CD4-positive, alpha-beta T cell treated with Interleukin-15 for 4 hours (primary cell): ENCODE results near the gene SPRR1B.
"Not testable (repeated sequence)": the region's sequence is repeated elsewhere in the genome, so short reads cannot be mapped to it uniquely, and the experiment has no call there.

ENCODE experiments used
- DNase-seq: peaks from one replicate; pipeline ENCODE4 v3.0.0-alpha.2; 2020; ENCODE audit warnings: low spot score

The SPRR1B gene, protein sequence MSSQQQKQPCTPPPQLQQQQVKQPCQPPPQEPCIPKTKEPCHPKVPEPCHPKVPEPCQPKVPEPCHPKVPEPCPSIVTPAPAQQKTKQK

GRCh38 chr1:153030895-153031294 is at the start of gene SPRR1B:
Gene SPRR1B, plus strand, starts transcription at chr1:153031203. Its CDS starts 1,143 bp downstream, at chr1:153032346.
- no peak for DNase-seq

GRCh38 chr1:152982076-152982475 is 48.9 kb upstream of the SPRR1B start:
- no peak for DNase-seq

DNA sequence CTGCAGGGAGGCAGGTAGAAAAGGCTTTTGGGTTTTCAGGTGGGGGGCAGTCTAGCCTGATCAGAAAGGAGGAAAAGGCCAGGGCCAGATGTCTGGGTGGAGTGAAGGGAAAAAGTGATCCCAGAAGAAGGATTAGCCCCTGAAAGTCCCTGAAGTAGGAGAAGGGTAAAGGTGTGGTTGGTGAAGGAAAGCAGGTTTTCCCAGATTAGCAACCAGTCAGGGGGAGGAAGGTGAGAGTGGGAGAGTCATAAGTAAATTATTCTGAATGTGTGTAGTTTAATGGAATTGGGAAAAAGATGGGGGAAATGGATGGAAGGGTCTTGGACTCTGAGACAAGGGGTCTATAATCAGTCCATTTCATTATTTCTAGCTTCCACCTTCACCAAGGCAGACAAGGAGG is 47.8 kb upstream of the SPRR1B start:
- DNase-seq = no peak

DNA sequence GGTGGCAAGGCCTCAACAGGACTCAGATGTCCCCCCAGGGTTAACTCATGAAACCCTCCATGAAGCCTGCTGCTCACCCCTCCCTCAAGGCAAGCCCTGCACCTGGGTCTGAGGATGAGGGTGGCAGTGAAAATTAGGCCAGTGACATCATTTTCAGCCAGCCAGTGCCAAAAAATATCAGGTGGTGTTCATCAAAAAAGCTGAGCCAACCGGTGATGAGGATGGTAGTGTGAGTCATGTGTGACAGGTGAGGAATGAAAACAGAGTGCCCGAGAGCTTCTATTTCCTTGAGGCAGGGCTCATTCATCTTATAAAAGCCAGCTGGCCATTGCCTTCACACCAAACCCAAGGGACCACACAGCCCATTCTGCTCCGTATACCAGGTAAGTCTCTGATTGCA is 47.3 kb upstream of the SPRR1B start, which contains the start of gene SPRR1A:
SPRR1A (plus strand) TSS at position 339 of the 400 bp plus-strand sequence. CDS start 1,150 bp downstream, outside the sequence.
- DNase-seq = no peak

DNA sequence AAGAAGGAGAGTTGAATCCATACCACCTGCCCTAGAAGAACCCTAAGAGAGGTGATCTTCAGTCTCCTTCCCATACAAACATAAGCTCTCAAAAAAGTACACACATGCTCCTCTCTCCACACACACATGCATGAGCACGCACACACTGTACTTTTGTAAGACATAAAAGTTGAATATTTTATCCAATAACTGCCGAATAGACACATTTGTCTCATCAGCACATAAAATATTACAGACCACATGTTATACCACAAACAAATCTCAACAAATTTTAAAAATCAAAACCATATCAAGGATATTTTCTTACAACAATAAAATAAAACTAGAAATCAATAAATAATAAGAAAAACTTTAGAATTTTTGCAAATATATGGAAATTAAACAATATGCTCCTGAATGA is 44.4 kb upstream of the SPRR1B start:
- no peak for DNase-seq

- no peak for DNase-seq
Measured at GRCh38 chr1:152993186-152993585, 37.8 kb upstream of the SPRR1B start.

DNA sequence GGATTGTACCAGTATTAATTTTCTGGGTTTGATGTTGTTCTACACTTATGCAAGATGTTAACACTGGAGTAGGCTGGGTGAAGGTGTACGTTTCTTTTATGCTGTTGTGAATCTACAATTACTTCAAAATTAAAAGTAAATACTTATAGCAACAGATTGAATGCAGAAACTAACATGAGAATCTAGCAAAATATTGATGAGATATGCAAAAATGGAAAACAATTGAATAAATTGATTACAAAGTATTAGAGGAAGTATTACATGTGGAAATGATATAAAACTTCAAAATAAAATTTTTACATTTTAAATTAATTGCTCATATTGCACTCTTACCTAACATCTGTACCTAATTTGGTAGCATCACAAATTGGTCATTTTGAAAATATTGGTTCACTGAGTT is 35.2 kb upstream of the SPRR1B start:
- DNase-seq = no peak

DNA sequence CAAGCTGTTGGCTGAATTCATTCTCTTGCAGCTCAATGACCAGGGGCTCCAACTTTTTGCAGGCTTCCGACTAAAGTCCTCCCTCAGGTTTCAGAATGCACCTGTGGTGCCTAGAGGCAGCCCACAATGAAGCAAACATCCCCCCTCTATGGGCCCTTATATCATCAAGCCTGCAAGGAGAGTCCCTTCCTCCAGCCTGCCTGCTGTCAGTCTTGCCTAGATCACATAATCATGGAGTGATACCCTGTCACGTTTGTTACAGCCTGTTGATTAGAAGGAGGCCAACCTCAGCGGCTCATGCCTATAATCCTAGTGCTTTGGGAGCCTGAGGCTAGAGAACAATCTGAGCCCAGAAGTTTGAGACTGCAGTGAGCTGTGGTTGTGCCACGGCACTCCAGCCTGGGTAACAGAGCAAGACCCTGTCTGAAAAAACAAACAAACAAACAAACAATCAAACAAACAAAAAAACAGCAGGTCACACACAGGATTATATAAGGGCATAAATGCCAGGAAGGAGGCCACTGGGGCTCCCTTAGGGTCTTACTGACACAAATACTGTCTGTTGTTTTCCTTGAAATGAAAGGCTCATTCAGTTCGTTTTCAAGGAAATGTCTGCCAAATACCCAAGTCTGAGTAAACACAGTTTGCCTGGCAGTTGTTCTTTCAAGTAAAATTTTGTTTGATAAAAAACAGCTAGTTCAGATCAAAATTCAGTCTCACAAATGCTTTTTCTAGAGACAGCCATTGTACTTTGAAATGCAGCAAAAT is 34.2 kb upstream of the SPRR1B start:
- no peak for DNase-seq

- DNase-seq = no peak
Measured at GRCh38 chr1:152997901-152998300, 33.1 kb upstream of the SPRR1B start.

DNA sequence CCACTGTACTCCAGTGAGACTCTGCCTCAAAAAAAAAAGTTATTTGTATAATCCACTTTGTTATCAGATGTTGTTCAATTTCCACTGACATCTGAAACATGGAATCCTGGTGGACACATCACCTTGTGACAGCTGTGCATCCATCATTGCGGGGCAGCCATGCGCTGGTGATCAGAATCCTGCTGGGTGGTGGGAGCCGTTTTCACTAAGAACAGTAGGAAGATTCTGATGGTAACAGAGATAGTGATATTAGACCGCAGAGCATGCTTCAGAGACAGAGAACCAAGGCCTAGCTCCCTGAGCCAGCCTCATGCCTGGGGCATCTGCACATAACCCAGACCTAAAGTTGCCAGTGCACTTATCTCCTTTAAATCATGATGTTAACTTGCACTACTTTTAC is 32.5 kb upstream of the SPRR1B start:
- no peak for DNase-seq

DNA sequence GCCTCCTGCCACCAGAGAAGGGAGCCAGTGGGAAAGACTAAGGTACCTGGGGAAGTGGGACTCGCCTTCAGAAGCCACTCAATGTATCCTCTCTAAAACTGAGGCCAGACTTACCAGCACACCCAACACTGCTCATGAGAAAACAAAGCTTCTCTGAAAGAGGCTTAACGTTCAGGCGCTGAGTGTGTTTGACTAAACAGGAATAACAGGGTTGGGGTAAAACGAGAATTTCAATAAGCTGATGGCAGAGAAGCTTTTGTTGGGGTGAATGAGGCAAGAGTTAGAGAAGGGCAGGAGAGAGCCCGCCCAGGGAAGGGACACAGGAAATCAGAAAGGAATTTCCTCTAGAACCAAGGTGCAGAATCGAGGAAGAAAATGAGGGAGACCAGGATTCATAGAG is 31.2 kb upstream of the SPRR1B start:
- no peak for DNase-seq

DNA sequence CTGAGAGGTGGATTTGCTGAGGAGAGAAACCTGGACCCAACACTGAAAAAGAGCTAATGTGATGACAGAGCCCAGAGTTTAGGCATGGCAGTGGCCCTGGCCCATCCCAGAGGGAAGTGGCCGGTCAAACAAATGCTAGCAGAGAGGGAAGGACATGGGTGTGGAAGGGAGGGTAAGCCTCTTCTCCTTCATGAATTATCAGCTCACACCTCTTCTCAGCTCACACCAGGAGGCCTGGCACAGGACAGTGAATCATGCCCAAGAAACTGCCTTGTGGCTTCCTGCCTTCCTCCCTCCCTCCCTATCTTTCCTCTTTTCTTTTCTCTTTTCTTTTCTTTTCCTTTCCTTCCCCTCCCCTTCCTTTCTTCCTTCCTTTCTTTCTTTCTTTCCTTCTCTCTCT is 30.7 kb upstream of the SPRR1B start:
- DNase-seq = no peak

DNA sequence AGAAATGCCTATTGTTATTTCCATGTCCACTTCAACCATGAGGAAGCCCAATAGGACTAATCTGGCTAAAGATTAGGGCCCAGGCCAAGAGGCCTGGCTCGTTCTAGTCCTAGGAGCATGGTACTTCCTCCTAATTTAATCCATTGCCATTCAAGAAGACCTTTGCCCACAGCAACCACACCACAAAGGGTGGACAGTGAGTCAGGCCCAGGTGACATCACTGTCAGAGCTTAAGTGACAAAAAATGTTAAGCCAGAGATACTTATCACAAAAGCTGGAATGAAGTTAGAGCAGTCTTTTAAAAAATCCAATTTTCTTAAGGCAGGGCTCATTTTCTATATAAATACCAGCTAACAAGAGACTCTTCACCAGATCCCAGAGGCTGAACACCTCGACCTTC is 29.6 kb upstream of the SPRR1B start, which contains the start of gene SPRR3:
SPRR3 (plus strand) TSS at position 368 of the 400 bp plus-strand sequence. CDS start 1,272 bp downstream, outside the sequence.
- DNase-seq = no peak

- DNase-seq = not testable (repeated sequence)
Measured at GRCh38 chr1:153011235-153011758, 19.7 kb upstream of the SPRR1B start.

- not testable (repeated sequence) for DNase-seq
Measured at GRCh38 chr1:153021829-153022228, 9.2 kb upstream of the SPRR1B start.

DNA sequence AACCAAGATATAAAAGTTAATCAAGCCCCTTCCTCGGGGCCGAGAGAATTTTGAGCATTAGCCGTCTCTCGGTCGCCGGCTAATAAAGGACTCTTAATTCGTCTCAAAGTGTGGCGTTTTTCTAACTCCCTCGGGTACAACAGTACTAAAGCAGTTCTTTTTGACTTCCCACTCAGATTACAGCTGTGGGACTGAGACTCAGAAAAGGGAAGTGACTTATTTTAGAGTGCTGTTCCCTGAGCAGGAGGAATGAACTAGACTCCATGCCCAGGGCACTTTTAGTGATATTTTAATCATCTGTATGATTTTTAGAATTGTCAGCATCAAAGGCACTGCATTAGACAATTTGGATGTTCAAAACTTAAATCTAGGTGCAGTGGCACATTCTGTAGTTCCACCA is 8.7 kb upstream of the SPRR1B start:
- DNase-seq = not testable (repeated sequence)

DNA sequence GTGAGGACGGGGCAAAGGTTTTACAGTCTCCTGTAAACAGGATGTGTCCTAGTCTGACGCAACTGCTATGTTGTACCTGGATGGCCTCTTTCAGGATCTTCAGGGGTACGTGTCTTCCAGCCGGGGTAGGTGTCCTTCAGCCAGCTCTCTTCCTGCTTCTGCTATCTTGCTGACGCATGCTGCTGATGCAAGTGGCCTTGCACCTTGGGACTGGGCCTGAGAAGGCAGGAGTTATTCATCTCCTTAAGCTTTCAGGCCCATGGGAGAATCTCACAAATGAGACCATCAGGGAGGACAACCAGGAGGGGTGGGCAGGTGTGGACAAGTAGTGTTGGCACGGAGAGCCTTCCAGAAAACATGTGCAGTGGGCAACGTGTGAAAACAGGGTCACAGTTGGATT is 7.9 kb upstream of the SPRR1B start:
- DNase-seq = no peak

DNA sequence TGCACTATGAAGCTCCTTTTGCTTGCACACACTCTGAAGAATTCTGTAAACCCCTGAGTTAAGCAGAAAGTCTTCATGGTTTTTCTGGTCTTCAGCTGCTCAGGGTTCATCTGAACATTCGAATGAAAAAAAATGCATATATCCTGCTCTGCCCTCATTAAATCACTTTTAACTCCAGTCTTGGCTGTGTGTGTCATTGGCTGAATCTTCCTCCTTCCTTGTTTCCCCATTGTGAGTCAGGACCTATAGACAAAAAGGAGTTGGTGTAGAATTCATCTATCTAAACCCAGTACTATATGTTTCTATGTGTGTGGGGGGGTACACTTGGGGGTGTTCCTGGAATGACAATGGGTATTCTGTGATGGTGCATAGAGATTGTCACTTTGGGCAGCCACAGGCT is 6.6 kb upstream of the SPRR1B start:
- no peak for DNase-seq

DNA sequence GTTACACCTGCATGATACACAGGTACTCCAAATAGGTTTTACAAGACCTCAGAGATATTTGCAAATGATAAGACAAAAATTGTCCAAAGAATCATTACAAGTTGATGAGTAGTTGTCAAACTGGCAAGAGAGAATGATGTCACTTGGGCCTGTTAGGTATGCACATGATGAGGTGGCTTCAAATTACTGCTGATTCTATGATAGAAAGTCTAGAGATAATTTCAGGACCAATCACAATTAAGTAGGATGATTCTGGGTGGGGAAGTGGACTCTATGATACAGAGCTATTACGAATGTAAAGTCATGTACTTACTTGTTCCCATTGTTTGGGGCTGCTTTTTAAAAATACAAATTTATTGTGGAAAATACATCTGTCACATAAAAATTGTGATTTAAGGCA is 5.2 kb upstream of the SPRR1B start:
- DNase-seq = no peak

GRCh38 chr1:153028766-153029165 is 2.2 kb upstream of the SPRR1B start:
- no peak for DNase-seq

DNA sequence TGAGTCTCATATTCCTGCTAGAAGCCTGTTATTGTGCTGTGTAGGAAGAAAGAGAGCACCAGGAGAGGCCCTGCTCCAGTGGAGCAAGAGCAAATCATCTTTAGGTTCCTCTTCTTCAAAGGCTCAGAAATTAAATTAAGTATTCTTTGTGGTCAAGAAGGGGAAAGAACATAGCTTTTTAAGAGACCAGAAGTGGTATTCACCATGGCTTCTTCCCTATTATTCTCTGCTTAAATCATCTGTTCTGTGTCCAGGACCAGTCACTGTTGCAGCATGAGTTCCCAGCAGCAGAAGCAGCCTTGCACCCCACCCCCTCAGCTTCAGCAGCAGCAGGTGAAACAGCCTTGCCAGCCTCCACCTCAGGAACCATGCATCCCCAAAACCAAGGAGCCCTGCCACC is 1.1 kb downstream of the SPRR1B start:
- DNase-seq = no peak

DNA sequence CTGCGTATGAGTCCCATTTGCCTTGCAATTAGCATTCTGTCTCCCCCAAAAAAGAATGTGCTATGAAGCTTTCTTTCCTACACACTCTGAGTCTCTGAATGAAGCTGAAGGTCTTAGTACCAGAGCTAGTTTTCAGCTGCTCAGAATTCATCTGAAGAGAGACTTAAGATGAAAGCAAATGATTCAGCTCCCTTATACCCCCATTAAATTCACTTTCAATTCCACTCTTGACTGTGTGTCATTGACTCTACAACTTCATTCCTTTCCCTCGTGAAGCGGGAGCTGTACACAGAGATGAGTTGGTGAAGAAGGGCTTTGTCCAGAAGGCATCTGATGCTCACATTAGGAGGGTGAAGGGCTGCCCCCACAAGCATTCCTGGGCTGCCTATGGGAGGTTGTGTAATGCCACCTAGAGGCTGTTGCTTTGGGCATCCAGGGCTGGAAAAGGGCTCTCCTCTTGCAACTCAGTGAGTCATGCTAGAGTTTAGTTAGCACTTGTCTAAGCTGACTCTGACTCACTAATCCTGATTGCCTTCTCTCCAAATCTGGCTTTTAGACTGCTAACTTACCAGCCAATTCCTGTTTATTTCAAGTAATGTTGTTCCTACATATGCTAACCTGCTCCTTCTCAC is 1.8 kb downstream of the SPRR1B start:
- DNase-seq = no peak

- no peak for DNase-seq
Measured at GRCh38 chr1:153035211-153035610, 4.2 kb downstream of the SPRR1B start.
